Stimulated activated CD4-positive, alpha-beta T cell treated with anti-CD3 and anti-CD28 coated beads, TNF-alpha, amount 100 ng/mL, for 1 hour (primary cell): Measurements from ENCODE around the gene CBLN3.
"Not testable (repeated sequence)": the region's sequence is repeated elsewhere in the genome, so short reads cannot be mapped to it uniquely, and the experiment has no call there.

Experiments
- DNase-seq, 3 donors: peaks; one replicate each; pipeline ENCODE4 v3.0.0-alpha.2; 2020; ENCODE audit warnings: low read depth in 3 of 3, low spot score in 1 of 3

CBLN3 gene

GRCh38 chr14:24406416-24406815 is 23.1 kb downstream of the CBLN3 start:
- no peak for DNase-seq

GRCh38 chr14:24404814-24405213 is 24.7 kb downstream of the CBLN3 start:
- DNase-seq: no peak

- no peak for DNase-seq
Observed at GRCh38 chr14:24403294-24403998, 26.0 kb downstream of the CBLN3 start.

- DNase-seq: no peak
Observed at GRCh38 chr14:24401810-24402702, 27.4 kb downstream of the CBLN3 start.

- no peak for DNase-seq
Observed at GRCh38 chr14:24399999-24400718, 29.3 kb downstream of the CBLN3 start.

- no peak for DNase-seq
Observed at GRCh38 chr14:24399447-24399822, 30.0 kb downstream of the CBLN3 start.

- peak in 1 of 3 donors; percentile 2 for DNase-seq
Observed at GRCh38 chr14:24398653-24399446, 30.6 kb downstream of the CBLN3 start, which contains the start of gene NYNRIN. Gene NYNRIN, plus strand, starts transcription at chr14:24399003. Its CDS starts 244 bp downstream, at chr14:24399247.

GRCh38 chr14:24398293-24398652 is 31.2 kb downstream of the CBLN3 start:
- no peak for DNase-seq

GRCh38 chr14:24397639-24398292 is 31.7 kb downstream of the CBLN3 start:
- no peak for DNase-seq

GRCh38 chr14:24395609-24396582 is 33.6 kb downstream of the CBLN3 start:
- no peak for DNase-seq

GRCh38 chr14:24394275-24394674 is 35.2 kb downstream of the CBLN3 start:
- DNase-seq: no peak

GRCh38 chr14:24392325-24393091 is 37.0 kb downstream of the CBLN3 start:
- DNase-seq: no peak

GRCh38 chr14:24390701-24391468 is 38.6 kb downstream of the CBLN3 start:
- DNase-seq: no peak

- DNase-seq: no peak
Observed at GRCh38 chr14:24389226-24389848, 40.1 kb downstream of the CBLN3 start.

- no peak for DNase-seq
Observed at GRCh38 chr14:24388474-24389179, 40.8 kb downstream of the CBLN3 start.

GRCh38 chr14:24387579-24387978 is 41.9 kb downstream of the CBLN3 start:
- not testable (repeated sequence) for DNase-seq

GRCh38 chr14:24387009-24387345 is 42.5 kb downstream of the CBLN3 start:
- DNase-seq: no peak
